Measurements from ENCODE around the gene RAB19.

DNA sequence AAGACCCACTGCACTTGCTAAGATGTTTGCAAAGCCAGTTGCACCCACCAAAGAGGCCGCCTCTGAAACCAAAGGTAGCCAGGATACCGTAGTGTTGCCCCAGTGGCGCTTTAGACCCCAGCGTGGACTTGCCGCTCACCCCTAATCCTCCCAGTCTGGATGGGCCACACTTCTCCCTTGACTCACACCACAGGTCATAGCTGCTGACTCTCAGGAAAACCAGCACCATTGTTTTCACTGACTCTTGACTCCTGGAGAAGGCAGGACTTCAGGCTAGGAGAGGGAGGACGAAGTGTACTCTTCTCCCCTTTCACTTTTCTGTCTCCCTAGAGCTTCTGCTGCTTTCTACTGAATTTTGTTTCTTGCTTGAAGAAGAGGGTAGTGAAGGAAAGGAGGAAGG lies 22.3 kb downstream of the RAB19 start:
- TF ChIP-seq GABPA (IDR thresholded peaks at IDR 0.05 in 1 of 2, conservative IDR thresholded peaks at IDR 0.05 in 1 of 2) = no peak
- no peak for TF ChIP-seq YY1 (IDR thresholded peaks at IDR 0.05)
- TF ChIP-seq FOXA1 (IDR thresholded peaks at IDR 0.05) = no peak
- no peak for TF ChIP-seq TAF1 (conservative IDR thresholded peaks at IDR 0.05)
- TF ChIP-seq CTCF (IDR thresholded peaks at IDR 0.05; ENCODE audit: low read depth, low read length, missing input control) = no peak
- TF ChIP-seq RAD21 (IDR thresholded peaks at IDR 0.05) = no peak
- TF ChIP-seq RXRA (IDR thresholded peaks at IDR 0.05) = no peak
- TF ChIP-seq JUND (IDR thresholded peaks at IDR 0.05) = no peak
- TF ChIP-seq, protein P1, sequence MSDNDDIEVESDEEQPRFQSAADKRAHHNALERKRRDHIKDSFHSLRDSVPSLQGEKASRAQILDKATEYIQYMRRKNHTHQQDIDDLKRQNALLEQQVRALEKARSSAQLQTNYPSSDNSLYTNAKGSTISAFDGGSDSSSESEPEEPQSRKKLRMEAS (IDR thresholded peaks at IDR 0.05) = no peak
- TF ChIP-seq NR2F2 (IDR thresholded peaks at IDR 0.05) = no peak
- TF ChIP-seq, protein P2, sequence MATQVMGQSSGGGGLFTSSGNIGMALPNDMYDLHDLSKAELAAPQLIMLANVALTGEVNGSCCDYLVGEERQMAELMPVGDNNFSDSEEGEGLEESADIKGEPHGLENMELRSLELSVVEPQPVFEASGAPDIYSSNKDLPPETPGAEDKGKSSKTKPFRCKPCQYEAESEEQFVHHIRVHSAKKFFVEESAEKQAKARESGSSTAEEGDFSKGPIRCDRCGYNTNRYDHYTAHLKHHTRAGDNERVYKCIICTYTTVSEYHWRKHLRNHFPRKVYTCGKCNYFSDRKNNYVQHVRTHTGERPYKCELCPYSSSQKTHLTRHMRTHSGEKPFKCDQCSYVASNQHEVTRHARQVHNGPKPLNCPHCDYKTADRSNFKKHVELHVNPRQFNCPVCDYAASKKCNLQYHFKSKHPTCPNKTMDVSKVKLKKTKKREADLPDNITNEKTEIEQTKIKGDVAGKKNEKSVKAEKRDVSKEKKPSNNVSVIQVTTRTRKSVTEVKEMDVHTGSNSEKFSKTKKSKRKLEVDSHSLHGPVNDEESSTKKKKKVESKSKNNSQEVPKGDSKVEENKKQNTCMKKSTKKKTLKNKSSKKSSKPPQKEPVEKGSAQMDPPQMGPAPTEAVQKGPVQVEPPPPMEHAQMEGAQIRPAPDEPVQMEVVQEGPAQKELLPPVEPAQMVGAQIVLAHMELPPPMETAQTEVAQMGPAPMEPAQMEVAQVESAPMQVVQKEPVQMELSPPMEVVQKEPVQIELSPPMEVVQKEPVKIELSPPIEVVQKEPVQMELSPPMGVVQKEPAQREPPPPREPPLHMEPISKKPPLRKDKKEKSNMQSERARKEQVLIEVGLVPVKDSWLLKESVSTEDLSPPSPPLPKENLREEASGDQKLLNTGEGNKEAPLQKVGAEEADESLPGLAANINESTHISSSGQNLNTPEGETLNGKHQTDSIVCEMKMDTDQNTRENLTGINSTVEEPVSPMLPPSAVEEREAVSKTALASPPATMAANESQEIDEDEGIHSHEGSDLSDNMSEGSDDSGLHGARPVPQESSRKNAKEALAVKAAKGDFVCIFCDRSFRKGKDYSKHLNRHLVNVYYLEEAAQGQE (IDR thresholded peaks at IDR 0.05) = no peak

All from liver (tissue), 3 donors.